GM21717 (cell line): ENCODE data around the gene TAAR8.
"Not testable (repeated sequence)": the region's sequence is repeated elsewhere in the genome, so short reads cannot be mapped to it uniquely, and the experiment has no call there.

Experiments used
- ATAC-seq: cut with Tn5 transposase; IDR thresholded peaks from one replicate; pipeline ENCODE4 v1.9.1; 2021; ENCODE audit warnings: mild to moderate bottlenecking, moderate library complexity; ENCODE audit not compliant: unreplicated experiment

TAAR8 gene

GRCh38 chr6:132552372-132552771 is at the start of gene TAAR8:
Gene TAAR8, plus strand, starts transcription at chr6:132552672. Its CDS starts 21 bp downstream, at chr6:132552693.
- no peak for ATAC-seq

GRCh38 chr6:132504757-132505156 is 47.7 kb upstream of the TAAR8 start:
- no peak for ATAC-seq

GRCh38 chr6:132505158-132505557 is 47.3 kb upstream of the TAAR8 start:
- no peak for ATAC-seq

GRCh38 chr6:132506461-132506860 is 46.0 kb upstream of the TAAR8 start:
- no peak for ATAC-seq

GRCh38 chr6:132506869-132507808 is 45.3 kb upstream of the TAAR8 start:
- ATAC-seq, result no peak

GRCh38 chr6:132511210-132511830 is 41.2 kb upstream of the TAAR8 start:
- ATAC-seq, result no peak

- no peak for ATAC-seq
Measured at GRCh38 chr6:132511831-132512220, 40.6 kb upstream of the TAAR8 start.

GRCh38 chr6:132512342-132512637 is 40.2 kb upstream of the TAAR8 start:
- ATAC-seq, result no peak

GRCh38 chr6:132512638-132513632 is 39.5 kb upstream of the TAAR8 start, which contains the start of gene STX7:
Gene STX7, minus strand, starts transcription at chr6:132513116. Its CDS starts 9,586 bp downstream, at chr6:132503530.
- peak; percentile 92 for ATAC-seq

- no peak for ATAC-seq
Measured at GRCh38 chr6:132513831-132514545, 38.5 kb upstream of the TAAR8 start.

- no peak for ATAC-seq
Measured at GRCh38 chr6:132515386-132515785, 37.1 kb upstream of the TAAR8 start.

GRCh38 chr6:132520953-132521352 is 31.5 kb upstream of the TAAR8 start:
- no peak for ATAC-seq

- no peak for ATAC-seq
Measured at GRCh38 chr6:132524646-132525045, 27.8 kb upstream of the TAAR8 start.

- no peak for ATAC-seq
Measured at GRCh38 chr6:132525866-132526265, 26.6 kb upstream of the TAAR8 start.

- no peak for ATAC-seq
Measured at GRCh38 chr6:132526461-132526860, 26.0 kb upstream of the TAAR8 start.

- no peak for ATAC-seq
Measured at GRCh38 chr6:132527791-132528190, 24.7 kb upstream of the TAAR8 start.

- ATAC-seq, result peak; percentile 94
Measured at GRCh38 chr6:132530293-132530974, 22.0 kb upstream of the TAAR8 start.

- not testable (repeated sequence) for ATAC-seq
Measured at GRCh38 chr6:132534546-132534945, 17.9 kb upstream of the TAAR8 start.

GRCh38 chr6:132537145-132537544 is 15.3 kb upstream of the TAAR8 start:
- ATAC-seq, result no peak

GRCh38 chr6:132537977-132538376 is 14.5 kb upstream of the TAAR8 start, which contains the start of gene TAAR9:
Gene TAAR9, plus strand, starts transcription at chr6:132538277. Its CDS starts 13 bp downstream, at chr6:132538290.
- ATAC-seq, result no peak
